ENCODE data around the gene DCLK2. TPM values are rescaled to one million over a fixed set of nuclear protein-coding genes. Genes with fewer than 3 reads are reported as not detected.
A peak's percentile ranks its signal among the peaks of the same experiment; 100 is the strongest.

Gene DCLK2
- total RNA-seq, 3 donors from 2014 or later: 3.4 to 5.2 (median 4.0) TPM

GRCh38 chr4:150074064-150074463 is 4.2 kb upstream of the DCLK2 start:
- no peaks in the 10 kb centered on the region for H3K9me3 ChIP-seq
- H3K27me3 ChIP-seq: no peaks in the 10 kb centered on the region
- H3K4me3 ChIP-seq: no peak overlapping the region
- no peak for DNase-seq (ENCODE audit: low spot score in 2 of 2)
- TF ChIP-seq CTCF (IDR thresholded peaks at IDR 0.05): no peak
- no peak for TF ChIP-seq POLR2AphosphoS5 (IDR thresholded peaks at IDR 0.05)
- TF ChIP-seq POLR2A (IDR thresholded peaks at IDR 0.05): no peak
- no peak overlapping the region for H3K27ac ChIP-seq
- intact Hi-C loops (cut with DNase I; ENCODE audit: low total_unique reads): no loop called here
- H3K36me3 ChIP-seq: no peaks in the 10 kb centered on the region
- H3K4me1 ChIP-seq: peaks cover 0 to 6% of the 10 kb centered on the region in 2 donors

- Histone ChIP-seq H3K27ac (peak overlapping the region; percentile 50 to 92), H3K36me3 (no peaks in the 10 kb centered on the region), H3K4me3 (peak overlapping the region; percentile 54 to 94 (median 69)), H3K4me1 (peaks cover 0 to 2% of the 10 kb centered on the region in 2 donors), H3K27me3 (no peaks in the 10 kb centered on the region), H3K9me3 (no peaks in the 10 kb centered on the region)
- TF ChIP-seq POLR2AphosphoS5 (IDR thresholded peaks at IDR 0.05) (no peak), POLR2A (IDR thresholded peaks at IDR 0.05) (no peak), CTCF (IDR thresholded peaks at IDR 0.05) (no peak)
- peak in 1 of 2 donors; percentile 66 for DNase-seq (ENCODE audit: low spot score in 2 of 2)
- intact Hi-C loops (cut with DNase I; ENCODE audit: low total_unique reads): no loop called here
Measured at GRCh38 chr4:150078579-150079080, 385 bp downstream of the DCLK2 start.

- Histone ChIP-seq H3K36me3 (no peaks in the 10 kb centered on the region), H3K4me3 (peak overlapping the region; percentile 54 to 94 (median 69)), H3K9me3 (no peaks in the 10 kb centered on the region), H3K4me1 (no peaks in the 10 kb centered on the region), H3K27ac (peak overlapping the region in 1 of 2 donors; percentile 92), H3K27me3 (no peaks in the 10 kb centered on the region)
- TF ChIP-seq POLR2A (IDR thresholded peaks at IDR 0.05): no peak
- TF ChIP-seq POLR2AphosphoS5 (IDR thresholded peaks at IDR 0.05): no peak
- TF ChIP-seq CTCF (IDR thresholded peaks at IDR 0.05): no peak
- DNase-seq (ENCODE audit: low spot score in 2 of 2): peak in 1 of 2 donors; percentile 51
- intact Hi-C loops (cut with DNase I; ENCODE audit: low total_unique reads): no loop called here
Measured at GRCh38 chr4:150079081-150079581, 886 bp downstream of the DCLK2 start.

- Histone ChIP-seq H3K4me1 (no peaks in the 10 kb centered on the region), H3K36me3 (no peaks in the 10 kb centered on the region), H3K4me3 (no peak overlapping the region), H3K27me3 (no peaks in the 10 kb centered on the region), H3K9me3 (no peaks in the 10 kb centered on the region), H3K27ac (no peak overlapping the region)
- TF ChIP-seq POLR2AphosphoS5 (IDR thresholded peaks at IDR 0.05) (no peak), CTCF (IDR thresholded peaks at IDR 0.05) (no peak), POLR2A (IDR thresholded peaks at IDR 0.05) (no peak)
- DNase-seq (ENCODE audit: low spot score in 2 of 2): no peak
- intact Hi-C loops (cut with DNase I; ENCODE audit: low total_unique reads): no loop called here
Measured at GRCh38 chr4:150080337-150080736, 2.1 kb downstream of the DCLK2 start.

GRCh38 chr4:150080875-150081274 is 2.6 kb downstream of the DCLK2 start:
- H3K27ac ChIP-seq: no peak overlapping the region
- intact Hi-C loops (cut with DNase I; ENCODE audit: low total_unique reads): no loop called here
- H3K36me3 ChIP-seq: no peaks in the 10 kb centered on the region
- H3K4me1 ChIP-seq: no peaks in the 10 kb centered on the region
- no peaks in the 10 kb centered on the region for H3K27me3 ChIP-seq
- no peaks in the 10 kb centered on the region for H3K9me3 ChIP-seq
- DNase-seq (ENCODE audit: low spot score in 2 of 2): no peak
- H3K4me3 ChIP-seq: no peak overlapping the region
- TF ChIP-seq POLR2AphosphoS5 (IDR thresholded peaks at IDR 0.05): no peak
- no peak for TF ChIP-seq CTCF (IDR thresholded peaks at IDR 0.05)
- no peak for TF ChIP-seq POLR2A (IDR thresholded peaks at IDR 0.05)
